HCT116 (cell line): Measurements from ENCODE around the gene ERBB4. TPM values are rescaled to one million over a fixed set of nuclear protein-coding genes. Genes with fewer than 3 reads are reported as not detected.

Source experiments
- ATAC-seq: fragments of 200-7000 bp; cut with Tn5 transposase; 2 replicates; pipeline ENCODE4 v1.9.1; 2020; ENCODE audit warnings: mild to moderate bottlenecking, moderate library complexity
- BruUV-seq: library from RNA; stranded (reverse); fragments of 400-500 nt; replicated peaks from 2 replicates; lab custom pipeline; 2021; lab: Mats Ljungman, UMichigan
- CTCF ChIA-PET: fragments of 300-600 bp; sonication (Branson Sonifier 250); formaldehyde crosslinking; loops from one replicate; lab custom pipeline; 2021; ENCODE audit warnings: antibody characterized with exemption; lab: Charles Lee
- POLR2A ChIA-PET: fragments of 300-600, 350-600 bp; sonication (Branson Sonifier 250); formaldehyde crosslinking; loops from one replicate; lab custom pipeline; 2021; ENCODE audit warnings: antibody characterized with exemption; lab: Charles Lee
- RAD21 ChIA-PET, 2 experiments: fragments of 300-600 bp; sonication (Branson Sonifier 250); formaldehyde crosslinking; loops; one replicate each; lab custom pipeline; 2023; ENCODE audit warnings: low total read pairs in 2 of 2; ENCODE audit not compliant: uncharacterized antibody in 2 of 2, unreplicated experiment in 2 of 2, low non-redundant PET in 1 of 2; lab: Charles Lee
- DNase-seq: peaks from one replicate; pipeline ENCODE4 v3.0.0-alpha.2; 2010; ENCODE audit warnings: low read depth, low spot score
- H2AFZ ChIP-seq: fragments of 200-600 bp; shearing (Covaris generic), sonication (generic); 2 replicates; pipeline ENCODE4 v1.6.1; 2017; ENCODE audit warnings: low read depth, mixed run types, mixed read lengths, antibody characterized with exemption, low read length; ENCODE audit not compliant: poor library complexity, severe bottlenecking
- H3K27ac ChIP-seq: 2 replicates; pipeline ENCODE4 v1.5.1; 2012; ENCODE audit warnings: low read depth, low read length
- H3K27me3 ChIP-seq: fragments of 200-600 bp; sonication (generic); 2 replicates; pipeline ENCODE4 v1.6.1; 2016; ENCODE audit warnings: mixed run types, low read length, mixed read lengths; ENCODE audit not compliant: insufficient read depth
- H3K36me3 ChIP-seq, 2 experiments: fragments of 200-500 bp in 1 of 2; fragments of 200-600 bp in 1 of 2; sonication (Bioruptor generic) in 1 of 2; sonication (generic) in 1 of 2; 2 replicates each; pipeline versions ENCODE4 v1.5.1 to v1.6.1; 2014 to 2016; ENCODE audit warnings: low read length in 2 of 2, inconsistent platforms in 1 of 2, mixed read lengths in 1 of 2, mixed run types in 1 of 2; ENCODE audit not compliant: insufficient read depth in 2 of 2, control insufficient read depth in 1 of 2
- H3K4me1 ChIP-seq, 2 experiments: fragments of 200-600 bp in 1 of 2; sonication (generic) in 1 of 2; 2 replicates each; pipeline versions ENCODE4 v1.5.1 to v1.6.1; 2012 to 2017; ENCODE audit warnings: low read length in 2 of 2, inconsistent platforms in 1 of 2, mild to moderate bottlenecking in 1 of 2, mixed read lengths in 1 of 2, mixed run types in 1 of 2, moderate library complexity in 1 of 2; ENCODE audit not compliant: insufficient read depth in 2 of 2, control insufficient read depth in 1 of 2
- H3K4me2 ChIP-seq: fragments of 200-600 bp; sonication (generic); 2 replicates; pipeline ENCODE4 v1.6.1; 2017; ENCODE audit warnings: mixed run types, low read length, mixed read lengths
- H3K4me3 ChIP-seq, 2 experiments: fragments of 200-600 bp in 1 of 2; sonication (generic) in 1 of 2; replicated peaks in 1 of 2; 2 replicates each; pipeline ENCODE4 v1.5.1; 2011 to 2016; ENCODE audit warnings: low read length in 2 of 2, control low read depth in 1 of 2, low read depth in 1 of 2, mild to moderate bottlenecking in 1 of 2, mixed read lengths in 1 of 2, mixed run types in 1 of 2
- H3K79me2 ChIP-seq: fragments of 200-600 bp; sonication (generic); 2 replicates; pipeline ENCODE4 v1.6.1; 2017; ENCODE audit warnings: mild to moderate bottlenecking, mixed run types, low read length, moderate library complexity, mixed read lengths; ENCODE audit not compliant: insufficient read depth
- H3K9ac ChIP-seq: fragments of 200-600 bp; sonication (generic); 2 replicates; pipeline ENCODE4 v1.6.1; 2016; ENCODE audit warnings: low read length, mixed read lengths
- H3K9me2 ChIP-seq: fragments of 200-600 bp; sonication (generic), shearing (Covaris generic); 2 replicates; pipeline ENCODE4 v1.6.1; 2017; ENCODE audit warnings: mixed run types, mild to moderate bottlenecking, moderate library complexity; ENCODE audit not compliant: insufficient read depth
- H3K9me3 ChIP-seq, 2 experiments: fragments of 200-500 bp in 1 of 2; fragments of 200-600 bp in 1 of 2; sonication (Bioruptor generic) in 1 of 2; sonication (generic) in 1 of 2; 2 replicates each; pipeline ENCODE4 v1.6.1; 2014 to 2017; ENCODE audit warnings: low read length in 2 of 2, mixed read lengths in 2 of 2, inconsistent platforms in 1 of 2, low read depth in 1 of 2, mild to moderate bottlenecking in 1 of 2, mixed run types in 1 of 2, moderate library complexity in 1 of 2; ENCODE audit not compliant: control insufficient read depth in 1 of 2, insufficient read depth in 1 of 2
- H4K20me1 ChIP-seq: fragments of 200-600 bp; sonication (generic), shearing (Covaris generic); 2 replicates; pipeline ENCODE4 v1.6.1; 2017; ENCODE audit warnings: mixed run types, mild to moderate bottlenecking, moderate library complexity; ENCODE audit not compliant: insufficient read depth
- ATF3 ChIP-seq: IDR thresholded peaks from 2 replicates; pipeline ENCODE4 v1.6.1; 2012
- CBX3 ChIP-seq: IDR thresholded peaks from 2 replicates; pipeline ENCODE4 v1.6.1; 2012; ENCODE audit warnings: low read depth
- CEBPB ChIP-seq: IDR thresholded peaks from 2 replicates; pipeline ENCODE4 v1.6.1; 2012; ENCODE audit warnings: low read depth
- EGR1 ChIP-seq: IDR thresholded peaks from 2 replicates; pipeline ENCODE4 v1.6.1; 2012; ENCODE audit warnings: low read depth
- ELF1 ChIP-seq: IDR thresholded peaks from 2 replicates; pipeline ENCODE4 v1.6.1; 2012; ENCODE audit warnings: low read depth, borderline replicate concordance
- EZH2 ChIP-seq: fragments of 200-600 bp; sonication (generic); IDR thresholded peaks from 2 replicates; pipeline ENCODE4 v1.6.1; 2017; ENCODE audit warnings: antibody characterized with exemption, mixed run types
- FOSL1 ChIP-seq: IDR thresholded peaks from 2 replicates; pipeline ENCODE4 v1.6.1; 2012; ENCODE audit warnings: low read depth
- POLR2A ChIP-seq: IDR thresholded peaks from 2 replicates; pipeline ENCODE4 v1.7.0; 2011; ENCODE audit warnings: borderline replicate concordance; ENCODE audit not compliant: insufficient read depth, insufficient read length; ENCODE audit errors: extremely low read depth
- POLR2AphosphoS5 ChIP-seq: IDR thresholded peaks from 2 replicates; pipeline ENCODE4 v1.6.1; 2011; ENCODE audit warnings: mild to moderate bottlenecking, low read depth, low read length, moderate library complexity
- REST ChIP-seq: IDR thresholded peaks from 2 replicates; pipeline ENCODE4 v1.6.1; 2012; ENCODE audit warnings: low read depth
- SIN3A ChIP-seq: IDR thresholded peaks from 2 replicates; pipeline ENCODE4 v1.6.1; 2012; ENCODE audit warnings: low read depth
- TCF7L2 ChIP-seq: IDR thresholded peaks from 2 replicates; pipeline ENCODE4 v1.7.0; 2011; ENCODE audit warnings: borderline replicate concordance, inconsistent platforms; ENCODE audit not compliant: insufficient read depth, insufficient read length; ENCODE audit errors: extremely low read depth
- YY1 ChIP-seq: IDR thresholded peaks from 2 replicates; pipeline ENCODE4 v1.6.1; 2011; ENCODE audit warnings: low read length, low read depth, moderate library complexity, mild to moderate bottlenecking; ENCODE audit not compliant: insufficient replicate concordance; ENCODE audit errors: extremely low read depth
- ZBTB33 ChIP-seq: IDR thresholded peaks from 2 replicates; pipeline ENCODE4 v1.6.1; 2011; ENCODE audit warnings: mild to moderate bottlenecking, low read length, moderate library complexity; ENCODE audit not compliant: insufficient replicate concordance; ENCODE audit errors: extremely low read depth
- ZFX ChIP-seq: fragments of 450-650 bp; IDR thresholded peaks from 2 replicates; pipeline ENCODE4 v1.6.1; 2017
- intact Hi-C: fragments of 100-400 bp; cut with micrococcal nuclease; formaldehyde crosslinking; loops from 2 replicates; pipeline ENCODE4 v1.10.0; 2022
- total RNA-seq: library from RNA; stranded (reverse); gene quantifications from one replicate; pipeline ENCODE4 v1.2.1, GENCODE V29; 2021; ENCODE audit not compliant: unreplicated experiment
- TF ChIP-seq, protein P1 (sequence below), 3 experiments: fragments of 200-600 bp in 1 of 3; sonication (generic) in 1 of 3; IDR thresholded peaks in 2 of 3; conservative IDR thresholded peaks in 1 of 3; 2 replicates each; pipeline ENCODE4 v1.5.1; 2012 to 2017; ENCODE audit warnings: low read depth in 2 of 3, low read length in 2 of 3, antibody characterized with exemption in 1 of 3, borderline replicate concordance in 1 of 3, control low read depth in 1 of 3, mild to moderate bottlenecking in 1 of 3, mixed read lengths in 1 of 3, mixed run types in 1 of 3, moderate library complexity in 1 of 3; ENCODE audit not compliant: insufficient read depth in 1 of 3
- TF ChIP-seq, protein P2 (sequence below): IDR thresholded peaks from 2 replicates; pipeline ENCODE4 v1.6.1; 2012

Gene ERBB4
- total RNA-seq, 1 experiment from 2014 or later, result 0.10 TPM

- TF ChIP-seq REST (no peak), SIN3A (no peak), FOSL1 (no peak), CEBPB (no peak)
- TF ChIP-seq, protein P1, sequence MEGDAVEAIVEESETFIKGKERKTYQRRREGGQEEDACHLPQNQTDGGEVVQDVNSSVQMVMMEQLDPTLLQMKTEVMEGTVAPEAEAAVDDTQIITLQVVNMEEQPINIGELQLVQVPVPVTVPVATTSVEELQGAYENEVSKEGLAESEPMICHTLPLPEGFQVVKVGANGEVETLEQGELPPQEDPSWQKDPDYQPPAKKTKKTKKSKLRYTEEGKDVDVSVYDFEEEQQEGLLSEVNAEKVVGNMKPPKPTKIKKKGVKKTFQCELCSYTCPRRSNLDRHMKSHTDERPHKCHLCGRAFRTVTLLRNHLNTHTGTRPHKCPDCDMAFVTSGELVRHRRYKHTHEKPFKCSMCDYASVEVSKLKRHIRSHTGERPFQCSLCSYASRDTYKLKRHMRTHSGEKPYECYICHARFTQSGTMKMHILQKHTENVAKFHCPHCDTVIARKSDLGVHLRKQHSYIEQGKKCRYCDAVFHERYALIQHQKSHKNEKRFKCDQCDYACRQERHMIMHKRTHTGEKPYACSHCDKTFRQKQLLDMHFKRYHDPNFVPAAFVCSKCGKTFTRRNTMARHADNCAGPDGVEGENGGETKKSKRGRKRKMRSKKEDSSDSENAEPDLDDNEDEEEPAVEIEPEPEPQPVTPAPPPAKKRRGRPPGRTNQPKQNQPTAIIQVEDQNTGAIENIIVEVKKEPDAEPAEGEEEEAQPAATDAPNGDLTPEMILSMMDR (IDR thresholded peaks at IDR 0.05 in 2 of 3, conservative IDR thresholded peaks at IDR 0.05 in 1 of 3; ENCODE audit: borderline replicate concordance in 1 of 3, insufficient read depth in 1 of 3, low read depth in 2 of 3, low read length in 2 of 3), result no peak
- TF ChIP-seq, protein P2, sequence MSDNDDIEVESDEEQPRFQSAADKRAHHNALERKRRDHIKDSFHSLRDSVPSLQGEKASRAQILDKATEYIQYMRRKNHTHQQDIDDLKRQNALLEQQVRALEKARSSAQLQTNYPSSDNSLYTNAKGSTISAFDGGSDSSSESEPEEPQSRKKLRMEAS, result no peak
These were observed 505.9 kb downstream of the ERBB4 start (continued) for GRCh38 chr2:212032536-212033219.

GRCh38 chr2:212032032-212032431, 506.6 kb downstream of the ERBB4 start:
- POLR2A ChIA-PET, result no interaction called here
- Histone ChIP-seq H3K9me2 (no peaks in the 10 kb centered on the region), H4K20me1 (no peaks in the 10 kb centered on the region), H3K27ac (no peak overlapping the region), H3K4me2 (no peak overlapping the region), H3K4me3 (no peak overlapping the region), H3K4me1 (no peaks in the 10 kb centered on the region), H3K9me3 (no peaks in the 10 kb centered on the region), H3K27me3 (no peaks in the 10 kb centered on the region), H3K9ac (no peak overlapping the region), H2AFZ (no peak overlapping the region), H3K79me2 (no peaks in the 10 kb centered on the region), H3K36me3 (no peaks in the 10 kb centered on the region)
- no peak for DNase-seq
- no peak for ATAC-seq
- CTCF ChIA-PET, result no interaction called here
- TF ChIP-seq POLR2AphosphoS5 (no peak), ELF1 (no peak), EGR1 (no peak), ZFX (no peak), YY1 (no peak), CBX3 (no peak), POLR2A (no peak), EZH2 (no peak), ATF3 (no peak), TCF7L2 (no peak), ZBTB33 (no peak)
- RAD21 ChIA-PET, result no interaction called here
- intact Hi-C loops, result no loop called here
- no TSS peak for BruUV-seq
